Measurements from ENCODE around the gene FLVCR2. TPM values are rescaled to one million over a fixed set of nuclear protein-coding genes. Genes with fewer than 3 reads are reported as not detected.

The FLVCR2 gene
- total and polyA plus RNA-seq, 2 donors from 2014 or later = 7.1 to 17.0 TPM

- no peak for FAIRE-seq
- TF ChIP-seq CTCF (IDR thresholded peaks at IDR 0.05; ENCODE audit: borderline replicate concordance, extremely low read depth, insufficient read depth) = no peak
- no peak for DNase-seq
- no peaks in the 10 kb centered on the region for H3K9me3 ChIP-seq (ENCODE audit: control insufficient read depth in 2 of 3, insufficient read depth in 1 of 3, low read length in 3 of 3)
- H3K36me3 ChIP-seq (ENCODE audit: control insufficient read depth in 2 of 3, insufficient read depth in 3 of 3, low read length in 3 of 3) = peaks cover 0 to 12% (median 2%) of the 10 kb centered on the region in 3 donors
- H3K4me3 ChIP-seq (ENCODE audit: low read length in 3 of 3) = no peak overlapping the region
- H3K27me3 ChIP-seq (ENCODE audit: control insufficient read depth, insufficient read depth, low read length) = no peaks in the 10 kb centered on the region
- H3K9ac ChIP-seq (ENCODE audit: low read length in 3 of 3) = no peak overlapping the region
- peaks cover 0 to 11% (median 2%) of the 10 kb centered on the region in 3 donors for H3K4me1 ChIP-seq (ENCODE audit: control insufficient read depth in 2 of 3, insufficient read depth in 2 of 3, low read depth in 1 of 3, low read length in 3 of 3)
- intact Hi-C loops (cut with DNase I) = no loop called here
- H3K27ac ChIP-seq (ENCODE audit: low read depth in 2 of 2, low read length in 2 of 2) = no peak overlapping the region
Observed at GRCh38 chr14:75643985-75644384, 65.6 kb downstream of the FLVCR2 start.

GRCh38 chr14:75645056-75645455 lies 66.6 kb downstream of the FLVCR2 start:
- DNase-seq = no peak
- Histone ChIP-seq H3K9ac (ENCODE audit: low read length in 3 of 3) (no peak overlapping the region), H3K9me3 (ENCODE audit: control insufficient read depth in 2 of 3, insufficient read depth in 1 of 3, low read length in 3 of 3) (no peaks in the 10 kb centered on the region), H3K27me3 (ENCODE audit: control insufficient read depth, insufficient read depth, low read length) (no peaks in the 10 kb centered on the region), H3K27ac (ENCODE audit: low read depth in 2 of 2, low read length in 2 of 2) (no peak overlapping the region), H3K36me3 (ENCODE audit: control insufficient read depth in 2 of 3, insufficient read depth in 3 of 3, low read length in 3 of 3) (peaks cover 0 to 16% (median 2%) of the 10 kb centered on the region in 3 donors), H3K4me3 (ENCODE audit: low read length in 3 of 3) (no peak overlapping the region), H3K4me1 (ENCODE audit: control insufficient read depth in 2 of 3, insufficient read depth in 2 of 3, low read depth in 1 of 3, low read length in 3 of 3) (peaks cover 0 to 11% (median 4%) of the 10 kb centered on the region in 3 donors)
- intact Hi-C loops (cut with DNase I) = no loop called here
- no peak for TF ChIP-seq CTCF (IDR thresholded peaks at IDR 0.05; ENCODE audit: borderline replicate concordance, extremely low read depth, insufficient read depth)
- FAIRE-seq = no peak

- intact Hi-C loops (cut with DNase I) = no loop called here
- Histone ChIP-seq H3K4me1 (ENCODE audit: control insufficient read depth in 2 of 3, insufficient read depth in 2 of 3, low read depth in 1 of 3, low read length in 3 of 3) (peaks cover 0 to 11% (median 4%) of the 10 kb centered on the region in 3 donors), H3K36me3 (ENCODE audit: control insufficient read depth in 2 of 3, insufficient read depth in 3 of 3, low read length in 3 of 3) (peaks cover 0 to 9% (median 6%) of the 10 kb centered on the region in 3 donors), H3K27me3 (ENCODE audit: control insufficient read depth, insufficient read depth, low read length) (no peaks in the 10 kb centered on the region), H3K27ac (ENCODE audit: low read depth in 2 of 2, low read length in 2 of 2) (no peak overlapping the region), H3K9me3 (ENCODE audit: control insufficient read depth in 2 of 3, insufficient read depth in 1 of 3, low read length in 3 of 3) (no peaks in the 10 kb centered on the region), H3K9ac (ENCODE audit: low read length in 3 of 3) (no peak overlapping the region), H3K4me3 (ENCODE audit: low read length in 3 of 3) (no peak overlapping the region)
- FAIRE-seq (no peak), DNase-seq (no peak)
- TF ChIP-seq CTCF (IDR thresholded peaks at IDR 0.05; ENCODE audit: borderline replicate concordance, extremely low read depth, insufficient read depth) = no peak
Observed at GRCh38 chr14:75646762-75647161, 68.3 kb downstream of the FLVCR2 start.

GRCh38 chr14:75647640-75648039 lies 69.2 kb downstream of the FLVCR2 start:
- intact Hi-C loops (cut with DNase I) = no loop called here
- Histone ChIP-seq H3K4me3 (ENCODE audit: low read length in 3 of 3) (no peak overlapping the region), H3K9me3 (ENCODE audit: control insufficient read depth in 2 of 3, insufficient read depth in 1 of 3, low read length in 3 of 3) (no peaks in the 10 kb centered on the region), H3K27me3 (ENCODE audit: control insufficient read depth, insufficient read depth, low read length) (no peaks in the 10 kb centered on the region), H3K27ac (ENCODE audit: low read depth in 2 of 2, low read length in 2 of 2) (peak overlapping the region in 1 of 2 donors; percentile 18), H3K4me1 (ENCODE audit: control insufficient read depth in 2 of 3, insufficient read depth in 2 of 3, low read depth in 1 of 3, low read length in 3 of 3) (peaks cover 0 to 11% (median 4%) of the 10 kb centered on the region in 3 donors), H3K9ac (ENCODE audit: low read length in 3 of 3) (no peak overlapping the region), H3K36me3 (ENCODE audit: control insufficient read depth in 2 of 3, insufficient read depth in 3 of 3, low read length in 3 of 3) (peaks cover 0 to 12% (median 9%) of the 10 kb centered on the region in 3 donors)
- DNase-seq (no peak), FAIRE-seq (no peak)
- no peak for TF ChIP-seq CTCF (IDR thresholded peaks at IDR 0.05; ENCODE audit: borderline replicate concordance, extremely low read depth, insufficient read depth)
